ENCODE results near the gene CHD9.
"Not testable (repeated sequence)": the region's sequence is repeated elsewhere in the genome, so short reads cannot be mapped to it uniquely, and the experiment has no call there.

CHD9 gene

DNA sequence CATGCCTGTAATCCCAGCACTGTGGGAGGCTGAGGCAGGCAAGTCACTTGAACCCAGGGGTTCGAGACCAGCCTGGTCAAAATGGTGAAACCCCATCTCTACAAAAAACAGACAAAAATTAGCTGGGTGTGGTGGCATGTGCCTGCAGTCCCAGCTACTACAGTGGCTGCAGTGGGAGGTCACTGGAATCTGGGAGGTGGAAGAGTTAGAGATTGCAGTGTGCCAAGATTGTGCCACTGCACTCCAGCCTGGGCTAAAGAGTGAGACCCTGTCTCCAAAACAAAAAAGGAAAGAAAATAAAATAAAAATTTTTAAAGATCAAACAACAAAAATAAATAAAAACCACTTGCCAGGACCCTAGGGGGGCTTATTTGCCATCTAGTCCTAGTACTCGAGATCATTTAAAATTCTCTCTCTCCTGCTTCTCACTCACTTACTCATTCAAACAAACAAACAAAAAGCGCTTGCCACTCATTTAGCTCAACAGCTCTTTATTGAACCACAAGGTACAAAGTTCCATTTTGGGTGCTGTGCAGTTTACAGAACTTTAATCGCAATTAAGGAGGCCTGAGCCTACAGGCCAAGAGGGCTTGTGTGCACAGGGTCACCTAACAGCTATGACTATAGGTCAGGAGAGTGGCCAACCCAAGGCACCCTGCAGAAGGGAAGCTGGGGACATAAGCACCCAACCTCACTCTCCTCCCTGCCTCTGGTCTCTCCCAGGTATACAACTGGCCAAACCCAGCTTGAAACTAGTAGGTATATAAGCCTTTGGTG, 6.5 kb upstream of the CHD9 start:
- no peak for DNase-seq (ENCODE audit: low spot score)

GRCh38 chr16:53051255-53051654, 3.5 kb upstream of the CHD9 start:
- DNase-seq (ENCODE audit: low spot score), result not testable (repeated sequence)

GRCh38 chr16:53052519-53053501, 2.0 kb upstream of the CHD9 start, which contains the start of gene CHD9NB:
Gene CHD9NB, minus strand, starts transcription at chr16:53052897. Its CDS starts 8,739 bp downstream, at chr16:53044158.
- peak; percentile 53 for DNase-seq (ENCODE audit: low spot score)

DNA sequence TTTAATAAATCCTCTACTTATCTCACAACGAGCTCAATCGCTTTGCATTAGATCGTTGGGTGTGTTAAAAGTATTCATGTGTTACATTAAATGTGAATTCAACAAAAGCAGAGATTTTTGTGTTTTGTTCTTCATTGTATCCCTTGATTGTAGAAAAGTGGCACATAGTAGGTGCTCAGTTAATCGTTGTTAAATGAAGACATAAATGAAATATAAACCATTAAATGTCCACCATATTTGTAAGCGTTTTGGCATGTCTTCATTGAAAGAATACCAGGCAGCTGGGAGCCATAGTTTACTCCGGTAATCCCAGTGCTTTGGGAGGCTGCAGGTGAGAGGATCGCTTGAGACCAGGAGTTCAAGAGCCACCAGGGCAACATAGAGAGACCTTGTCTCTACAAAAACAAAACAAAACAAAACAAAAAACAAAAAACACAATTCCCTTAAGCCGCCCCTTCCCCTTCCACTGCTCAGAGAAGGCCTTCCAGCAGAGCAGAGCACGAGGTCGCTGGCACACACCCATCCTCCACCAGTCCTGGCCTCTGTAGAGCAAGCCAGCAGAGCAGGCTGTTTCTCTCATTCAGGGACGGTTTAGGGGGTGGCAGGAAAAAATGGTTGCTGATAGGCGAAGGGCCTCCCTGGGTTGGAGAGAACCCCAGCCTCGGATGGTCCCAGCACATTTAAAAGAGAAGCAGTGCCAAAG, 673 bp upstream of the CHD9 start:
- no peak for DNase-seq (ENCODE audit: low spot score)

- no peak for DNase-seq (ENCODE audit: low spot score)
Observed at GRCh38 chr16:53055541-53056391, 975 bp downstream of the CHD9 start.

DNA sequence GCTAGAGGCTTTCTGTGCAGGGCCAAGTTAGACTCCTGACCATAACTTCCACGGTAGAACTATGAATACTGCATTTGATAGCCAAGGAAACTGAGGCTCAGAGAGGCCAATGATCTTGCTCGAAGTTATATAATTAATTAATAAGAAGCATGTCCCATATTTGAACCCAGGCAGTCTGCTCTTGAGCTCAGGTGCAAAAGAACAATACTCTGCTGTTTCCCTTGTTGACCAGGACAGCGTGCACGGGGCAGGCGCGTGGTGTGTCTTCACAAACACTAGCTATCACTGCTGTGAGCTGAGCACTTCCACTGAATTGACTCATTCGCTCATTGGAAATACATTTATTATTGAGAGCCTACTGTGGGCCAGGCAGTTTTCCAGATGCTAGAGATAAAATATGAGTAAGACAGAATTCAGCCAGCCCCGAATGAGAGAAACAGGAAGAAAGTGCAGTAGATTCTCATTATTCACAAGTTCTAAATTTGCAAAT, 1.6 kb downstream of the CHD9 start:
- no peak for DNase-seq (ENCODE audit: low spot score)

- no peak for DNase-seq (ENCODE audit: low spot score)
Observed at GRCh38 chr16:53057658-53058057, 2.9 kb downstream of the CHD9 start.

- DNase-seq (ENCODE audit: low spot score), result no peak
Observed at GRCh38 chr16:53058441-53058840, 3.6 kb downstream of the CHD9 start.

DNA sequence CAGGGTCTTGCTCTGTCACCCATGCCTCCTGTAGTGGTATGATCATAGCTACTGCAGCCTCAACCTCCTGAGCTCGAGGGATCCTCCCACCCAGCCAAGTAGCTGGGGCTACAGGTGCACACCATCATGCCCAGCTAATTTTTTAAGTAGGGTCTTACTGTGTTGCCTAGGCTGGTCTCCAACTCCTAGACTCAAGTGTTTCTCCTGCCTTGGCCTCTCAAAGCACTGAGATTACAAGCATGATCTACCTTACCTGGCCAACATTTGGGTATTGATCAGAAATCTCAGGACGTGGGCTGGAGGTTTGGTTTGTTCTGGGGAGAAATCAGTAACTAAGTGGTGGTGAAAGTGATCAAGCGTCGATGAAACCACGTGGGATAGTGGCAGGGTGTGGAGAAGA, 4.1 kb downstream of the CHD9 start:
- no peak for DNase-seq (ENCODE audit: low spot score)

DNA sequence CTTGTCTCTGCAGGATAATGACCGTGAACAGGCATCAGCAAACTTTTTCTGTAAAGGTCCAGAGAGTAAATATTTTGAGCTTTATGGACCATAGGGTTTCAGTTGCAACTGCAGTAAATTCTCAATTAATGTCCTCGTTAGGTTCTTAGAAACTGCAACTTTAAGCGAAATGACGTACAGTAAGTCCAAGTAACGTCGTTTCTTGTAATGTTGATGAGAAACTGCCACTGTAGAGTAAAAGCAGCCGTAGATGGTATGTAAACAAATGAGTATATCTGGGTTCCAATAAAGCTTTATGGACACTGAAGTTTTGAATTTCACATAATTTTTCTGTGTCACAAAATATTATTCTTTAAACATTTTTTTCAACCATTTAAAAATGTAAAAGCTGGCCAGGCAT, 4.9 kb downstream of the CHD9 start:
- no peak for DNase-seq (ENCODE audit: low spot score)

GRCh38 chr16:53061256-53061655, 6.5 kb downstream of the CHD9 start:
- DNase-seq (ENCODE audit: low spot score), result no peak

DNA sequence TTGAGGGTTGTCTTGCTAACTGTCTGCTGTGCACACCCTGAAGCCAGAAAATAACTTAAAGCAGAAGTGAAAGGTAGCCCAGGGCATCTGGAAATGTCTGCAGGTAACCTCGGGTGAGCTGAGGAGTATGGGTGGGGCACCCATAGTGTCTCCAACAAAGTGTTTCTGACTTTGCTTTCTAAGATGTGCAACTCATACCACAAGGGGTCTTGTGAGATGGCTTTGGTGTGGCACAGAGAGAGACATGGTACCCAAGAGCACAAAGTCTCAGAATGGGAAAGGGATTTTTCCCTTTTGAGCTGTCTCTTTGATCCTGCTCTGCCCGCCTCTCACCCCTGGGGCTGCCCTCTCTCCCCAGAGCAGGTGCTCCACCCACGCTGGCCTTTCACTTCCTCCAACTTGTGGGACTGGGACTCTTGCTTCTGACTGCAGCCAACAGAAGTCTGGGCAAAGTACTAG, 6.9 kb downstream of the CHD9 start:
- DNase-seq (ENCODE audit: low spot score), result no peak

DNA sequence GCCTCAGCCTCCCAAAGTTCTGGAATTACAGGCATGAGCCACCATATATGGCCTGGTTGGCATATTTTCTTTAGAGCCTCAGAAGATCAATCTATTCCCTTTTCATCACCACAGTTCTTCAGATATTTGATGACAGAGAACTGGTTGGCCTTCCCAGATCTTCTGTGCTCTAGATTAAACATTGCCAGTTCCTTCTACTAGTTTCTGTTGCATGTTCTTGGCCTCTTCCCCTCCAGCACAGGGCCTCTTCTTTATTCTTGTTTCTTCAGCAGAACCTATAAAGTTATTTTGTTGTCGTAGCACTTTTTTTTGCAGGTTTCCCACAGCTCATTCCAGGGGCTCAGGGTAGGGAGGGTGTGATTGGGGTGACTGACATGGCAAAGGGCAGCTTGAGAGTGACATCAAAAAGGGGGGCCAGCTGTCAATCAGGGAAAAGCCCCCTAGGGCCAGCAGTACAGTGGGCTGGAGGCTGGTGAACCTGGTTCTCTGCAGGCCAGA, 9.3 kb downstream of the CHD9 start:
- no peak for DNase-seq (ENCODE audit: low spot score)

DNA sequence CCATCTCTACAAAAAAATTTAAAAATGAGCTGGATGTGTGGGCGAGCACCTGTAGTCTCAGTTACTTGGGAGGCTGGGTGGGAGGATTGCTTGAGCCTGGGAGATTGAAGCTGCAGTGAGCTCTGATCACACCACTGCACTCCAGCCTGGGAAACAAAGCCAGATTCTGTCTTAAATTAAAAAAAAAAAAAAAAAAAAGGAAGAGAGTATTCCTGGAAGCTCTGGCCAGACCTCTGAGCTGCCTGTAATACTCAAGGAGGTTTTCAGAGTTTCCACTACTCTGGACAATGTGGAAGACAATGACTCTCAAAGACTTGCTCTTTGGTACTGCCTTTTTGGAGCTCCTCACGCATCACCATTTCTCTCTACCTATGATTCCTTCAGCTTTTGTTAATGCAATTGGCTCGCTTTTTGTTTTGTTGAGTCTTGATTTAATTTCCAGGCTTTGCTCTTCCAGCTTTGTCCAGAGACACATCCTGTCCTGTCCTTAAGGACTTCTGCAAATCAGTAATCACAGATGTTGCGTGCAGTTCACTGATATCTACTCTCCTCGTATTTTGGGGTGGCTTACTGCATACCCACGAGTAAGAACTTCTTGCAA, 10.8 kb downstream of the CHD9 start:
- DNase-seq (ENCODE audit: low spot score), result no peak

- no peak for DNase-seq (ENCODE audit: low spot score)
Observed at GRCh38 chr16:53067675-53068074, 12.9 kb downstream of the CHD9 start.

DNA sequence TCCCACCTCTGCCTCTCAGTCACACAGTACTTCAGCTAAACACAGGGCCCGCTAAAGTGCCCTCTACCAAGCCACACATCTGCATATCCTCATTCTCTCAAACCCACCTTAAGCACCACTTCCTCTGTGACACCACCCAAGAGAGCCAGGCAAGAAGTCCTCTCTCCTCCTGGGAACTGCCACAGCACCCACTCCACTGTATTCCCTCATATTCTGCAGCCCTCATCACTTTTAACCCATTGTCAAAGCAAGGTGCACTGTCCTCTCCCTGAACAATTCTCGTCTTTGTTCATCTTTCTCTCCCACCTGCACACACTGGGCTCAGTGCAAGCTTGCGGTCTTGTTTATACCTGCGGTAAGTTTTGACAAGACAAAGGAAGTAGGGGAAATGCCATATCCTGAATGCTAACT, 13.6 kb downstream of the CHD9 start:
- no peak for DNase-seq (ENCODE audit: low spot score)

DNA sequence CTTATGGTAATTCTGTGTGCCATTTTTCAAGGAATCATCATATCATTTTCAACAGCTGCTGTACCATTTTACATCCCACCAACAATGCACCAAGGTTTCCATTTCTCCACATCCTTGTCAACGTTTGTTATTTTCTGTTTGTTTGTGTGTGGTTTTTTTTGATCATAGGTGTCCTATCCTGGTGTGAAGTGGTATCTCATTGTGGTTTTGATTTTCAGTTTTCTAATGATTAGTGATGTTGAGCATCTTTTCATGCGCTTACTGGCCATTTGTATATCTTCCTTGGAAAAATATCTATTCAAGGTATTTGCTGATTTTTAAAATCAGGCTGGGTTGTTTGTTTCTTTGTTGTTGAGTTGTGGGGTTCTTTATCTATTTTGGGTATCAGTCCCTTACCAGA, 15.0 kb downstream of the CHD9 start:
- no peak for DNase-seq (ENCODE audit: low spot score)

GRCh38 chr16:53071748-53072301, 17.0 kb downstream of the CHD9 start:
- DNase-seq (ENCODE audit: low spot score), result no peak

- no peak for DNase-seq (ENCODE audit: low spot score)
Observed at GRCh38 chr16:53073022-53073421, 18.2 kb downstream of the CHD9 start.

DNA sequence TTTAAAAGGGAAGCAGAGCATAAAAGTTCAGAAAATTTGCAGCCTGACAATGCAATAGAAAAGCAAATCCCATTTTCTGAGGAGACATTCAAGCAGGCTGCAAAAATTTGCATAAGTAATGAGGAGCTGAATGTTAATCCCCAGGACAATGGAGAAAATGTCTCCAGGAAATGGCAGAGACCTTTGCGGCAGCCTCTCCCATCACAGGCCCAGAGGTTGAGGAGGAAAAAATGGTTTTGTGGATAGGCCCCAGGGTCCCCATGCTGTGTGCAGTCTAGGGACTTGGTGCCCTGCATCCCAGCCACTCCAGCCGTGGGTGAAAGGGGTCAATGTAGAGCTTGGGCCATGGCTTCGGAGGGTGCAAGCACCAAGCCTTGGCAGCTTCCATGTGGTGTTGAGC, 19.5 kb downstream of the CHD9 start:
- not testable (repeated sequence) for DNase-seq (ENCODE audit: low spot score)
